HCT116 (cell line): ENCODE measurements around the gene MNX1. TPM values are rescaled to one million over a fixed set of nuclear protein-coding genes. Genes with fewer than 3 reads are reported as not detected.

Source experiments
- ATAC-seq: fragments of 200-7000 bp; cut with Tn5 transposase; 2 replicates; pipeline ENCODE4 v1.9.1; 2020; ENCODE audit warnings: mild to moderate bottlenecking, moderate library complexity
- BruUV-seq: library from RNA; stranded (reverse); fragments of 400-500 nt; replicated peaks from 2 replicates; lab custom pipeline; 2021; lab: Mats Ljungman, UMichigan
- CTCF ChIA-PET: fragments of 300-600 bp; sonication (Branson Sonifier 250); formaldehyde crosslinking; loops from one replicate; lab custom pipeline; 2021; ENCODE audit warnings: antibody characterized with exemption; lab: Charles Lee
- POLR2A ChIA-PET: fragments of 300-600, 350-600 bp; sonication (Branson Sonifier 250); formaldehyde crosslinking; loops from one replicate; lab custom pipeline; 2021; ENCODE audit warnings: antibody characterized with exemption; lab: Charles Lee
- RAD21 ChIA-PET, 2 experiments: fragments of 300-600 bp; sonication (Branson Sonifier 250); formaldehyde crosslinking; loops; one replicate each; lab custom pipeline; 2023; ENCODE audit warnings: low total read pairs in 2 of 2; ENCODE audit not compliant: uncharacterized antibody in 2 of 2, unreplicated experiment in 2 of 2, low non-redundant PET in 1 of 2; lab: Charles Lee
- DNase-seq: peaks from one replicate; pipeline ENCODE4 v3.0.0-alpha.2; 2010; ENCODE audit warnings: low read depth, low spot score
- H2AFZ ChIP-seq: fragments of 200-600 bp; shearing (Covaris generic), sonication (generic); 2 replicates; pipeline ENCODE4 v1.6.1; 2017; ENCODE audit warnings: low read depth, mixed run types, mixed read lengths, antibody characterized with exemption, low read length; ENCODE audit not compliant: poor library complexity, severe bottlenecking
- H3K27ac ChIP-seq: 2 replicates; pipeline ENCODE4 v1.5.1; 2012; ENCODE audit warnings: low read depth, low read length
- H3K27me3 ChIP-seq: fragments of 200-600 bp; sonication (generic); 2 replicates; pipeline ENCODE4 v1.6.1; 2016; ENCODE audit warnings: mixed run types, low read length, mixed read lengths; ENCODE audit not compliant: insufficient read depth
- H3K36me3 ChIP-seq, 2 experiments: fragments of 200-500 bp in 1 of 2; fragments of 200-600 bp in 1 of 2; sonication (Bioruptor generic) in 1 of 2; sonication (generic) in 1 of 2; 2 replicates each; pipeline versions ENCODE4 v1.5.1 to v1.6.1; 2014 to 2016; ENCODE audit warnings: low read length in 2 of 2, inconsistent platforms in 1 of 2, mixed read lengths in 1 of 2, mixed run types in 1 of 2; ENCODE audit not compliant: insufficient read depth in 2 of 2, control insufficient read depth in 1 of 2
- H3K4me1 ChIP-seq, 2 experiments: fragments of 200-600 bp in 1 of 2; sonication (generic) in 1 of 2; 2 replicates each; pipeline versions ENCODE4 v1.5.1 to v1.6.1; 2012 to 2017; ENCODE audit warnings: low read length in 2 of 2, inconsistent platforms in 1 of 2, mild to moderate bottlenecking in 1 of 2, mixed read lengths in 1 of 2, mixed run types in 1 of 2, moderate library complexity in 1 of 2; ENCODE audit not compliant: insufficient read depth in 2 of 2, control insufficient read depth in 1 of 2
- H3K4me2 ChIP-seq: fragments of 200-600 bp; sonication (generic); 2 replicates; pipeline ENCODE4 v1.6.1; 2017; ENCODE audit warnings: mixed run types, low read length, mixed read lengths
- H3K4me3 ChIP-seq, 2 experiments: fragments of 200-600 bp in 1 of 2; sonication (generic) in 1 of 2; replicated peaks in 1 of 2; 2 replicates each; pipeline ENCODE4 v1.5.1; 2011 to 2016; ENCODE audit warnings: low read length in 2 of 2, control low read depth in 1 of 2, low read depth in 1 of 2, mild to moderate bottlenecking in 1 of 2, mixed read lengths in 1 of 2, mixed run types in 1 of 2
- H3K79me2 ChIP-seq: fragments of 200-600 bp; sonication (generic); 2 replicates; pipeline ENCODE4 v1.6.1; 2017; ENCODE audit warnings: mild to moderate bottlenecking, mixed run types, low read length, moderate library complexity, mixed read lengths; ENCODE audit not compliant: insufficient read depth
- H3K9ac ChIP-seq: fragments of 200-600 bp; sonication (generic); 2 replicates; pipeline ENCODE4 v1.6.1; 2016; ENCODE audit warnings: low read length, mixed read lengths
- H3K9me2 ChIP-seq: fragments of 200-600 bp; sonication (generic), shearing (Covaris generic); 2 replicates; pipeline ENCODE4 v1.6.1; 2017; ENCODE audit warnings: mixed run types, mild to moderate bottlenecking, moderate library complexity; ENCODE audit not compliant: insufficient read depth
- H3K9me3 ChIP-seq, 2 experiments: fragments of 200-500 bp in 1 of 2; fragments of 200-600 bp in 1 of 2; sonication (Bioruptor generic) in 1 of 2; sonication (generic) in 1 of 2; 2 replicates each; pipeline ENCODE4 v1.6.1; 2014 to 2017; ENCODE audit warnings: low read length in 2 of 2, mixed read lengths in 2 of 2, inconsistent platforms in 1 of 2, low read depth in 1 of 2, mild to moderate bottlenecking in 1 of 2, mixed run types in 1 of 2, moderate library complexity in 1 of 2; ENCODE audit not compliant: control insufficient read depth in 1 of 2, insufficient read depth in 1 of 2
- H4K20me1 ChIP-seq: fragments of 200-600 bp; sonication (generic), shearing (Covaris generic); 2 replicates; pipeline ENCODE4 v1.6.1; 2017; ENCODE audit warnings: mixed run types, mild to moderate bottlenecking, moderate library complexity; ENCODE audit not compliant: insufficient read depth
- CEBPB ChIP-seq: IDR thresholded peaks from 2 replicates; pipeline ENCODE4 v1.6.1; 2012; ENCODE audit warnings: low read depth
- EZH2phosphoT487 ChIP-seq: fragments of 200-600 bp; IDR thresholded peaks from 2 replicates; pipeline ENCODE4 v1.6.1; 2018; ENCODE audit warnings: antibody characterized with exemption, borderline replicate concordance
- FOSL1 ChIP-seq: IDR thresholded peaks from 2 replicates; pipeline ENCODE4 v1.6.1; 2012; ENCODE audit warnings: low read depth
- POLR2A ChIP-seq: IDR thresholded peaks from 2 replicates; pipeline ENCODE4 v1.7.0; 2011; ENCODE audit warnings: borderline replicate concordance; ENCODE audit not compliant: insufficient read depth, insufficient read length; ENCODE audit errors: extremely low read depth
- RAD21 ChIP-seq: IDR thresholded peaks from 2 replicates; pipeline ENCODE4 v1.6.1; 2012; ENCODE audit warnings: low read depth, mild to moderate bottlenecking
- SIN3A ChIP-seq: IDR thresholded peaks from 2 replicates; pipeline ENCODE4 v1.6.1; 2012; ENCODE audit warnings: low read depth
- SP1 ChIP-seq: IDR thresholded peaks from 2 replicates; pipeline ENCODE4 v1.6.1; 2012; ENCODE audit warnings: low read depth
- SRF ChIP-seq: IDR thresholded peaks from 2 replicates; pipeline ENCODE4 v1.6.1; 2012; ENCODE audit warnings: low read depth
- YY1 ChIP-seq: IDR thresholded peaks from 2 replicates; pipeline ENCODE4 v1.6.1; 2011; ENCODE audit warnings: low read length, low read depth, moderate library complexity, mild to moderate bottlenecking; ENCODE audit not compliant: insufficient replicate concordance; ENCODE audit errors: extremely low read depth
- ZFX ChIP-seq: fragments of 450-650 bp; IDR thresholded peaks from 2 replicates; pipeline ENCODE4 v1.6.1; 2017
- ZNF274 ChIP-seq: fragments of 200-500 bp; sonication (Bioruptor generic); IDR thresholded peaks from 2 replicates; pipeline ENCODE4 v1.6.1; 2014; ENCODE audit warnings: mild to moderate bottlenecking, low read depth, low read length, inconsistent platforms
- intact Hi-C: fragments of 100-400 bp; cut with micrococcal nuclease; formaldehyde crosslinking; loops from 2 replicates; pipeline ENCODE4 v1.10.0; 2022
- total RNA-seq: library from RNA; stranded (reverse); gene quantifications from one replicate; pipeline ENCODE4 v1.2.1, GENCODE V29; 2021; ENCODE audit not compliant: unreplicated experiment
- TF ChIP-seq, protein P1 (sequence below): IDR thresholded peaks from 2 replicates; pipeline ENCODE4 v1.6.1; 2012
- TF ChIP-seq, protein P2 (sequence below): IDR thresholded peaks from 2 replicates; pipeline ENCODE4 v1.6.1; 2012; ENCODE audit warnings: low read depth
- TF ChIP-seq, protein P3 (sequence below): IDR thresholded peaks from 2 replicates; pipeline ENCODE4 v1.6.1; 2011; ENCODE audit warnings: mild to moderate bottlenecking, low read length, moderate library complexity; ENCODE audit not compliant: insufficient replicate concordance; ENCODE audit errors: extremely low read depth
- TF ChIP-seq, protein P4 (sequence below), 3 experiments: fragments of 200-600 bp in 1 of 3; sonication (generic) in 1 of 3; IDR thresholded peaks in 2 of 3; conservative IDR thresholded peaks in 1 of 3; 2 replicates each; pipeline ENCODE4 v1.5.1; 2012 to 2017; ENCODE audit warnings: low read depth in 2 of 3, low read length in 2 of 3, antibody characterized with exemption in 1 of 3, borderline replicate concordance in 1 of 3, control low read depth in 1 of 3, mild to moderate bottlenecking in 1 of 3, mixed read lengths in 1 of 3, mixed run types in 1 of 3, moderate library complexity in 1 of 3; ENCODE audit not compliant: insufficient read depth in 1 of 3
- TF ChIP-seq, protein P5 (sequence below): IDR thresholded peaks from 2 replicates; pipeline ENCODE4 v1.6.1; 2012

MNX1 gene
- total RNA-seq, 1 experiment from 2014 or later = 7.7 TPM

DNA sequence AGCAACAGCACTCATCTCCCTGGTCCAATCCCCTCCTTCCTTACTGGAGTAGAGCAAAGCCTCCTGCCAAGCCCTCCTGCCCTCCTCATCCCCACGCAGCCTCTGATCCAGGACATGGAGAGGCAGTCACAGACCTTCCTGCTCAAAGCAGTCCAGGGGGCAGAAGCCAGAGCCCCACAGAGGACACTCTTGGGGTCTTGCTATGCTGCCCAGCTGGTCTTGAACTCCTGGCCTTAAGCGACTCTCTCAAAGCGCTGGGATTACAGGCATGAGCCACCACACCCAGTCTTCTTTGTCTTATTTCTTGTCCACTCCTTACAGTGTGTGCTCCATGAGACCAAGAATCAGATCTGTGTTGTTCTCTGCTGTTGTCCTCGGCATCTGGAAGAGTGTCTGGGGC is 26.6 kb upstream of the MNX1 start:
- Histone ChIP-seq H3K4me1 (peaks cover 0 to 9% of the 10 kb centered on the region in 2 experiments; a peak in 1 of 4 replicates), H3K36me3 (no peaks in the 10 kb centered on the region), H3K4me2 (no peak overlapping the region), H3K79me2 (no peaks in the 10 kb centered on the region), H3K9ac (no peak overlapping the region), H3K9me2 (no peaks in the 10 kb centered on the region), H4K20me1 (no peaks in the 10 kb centered on the region), H3K27ac (no peak overlapping the region), H3K4me3 (no peak overlapping the region), H3K27me3 (no peaks in the 10 kb centered on the region), H2AFZ (no peak overlapping the region), H3K9me3 (no peaks in the 10 kb centered on the region)
- DNase-seq = no peak
- ChIA-PET CTCF (no interaction called here), POLR2A (no interaction called here), RAD21 (no interaction called here)
- no TSS peak for BruUV-seq
- TF ChIP-seq, protein P1, sequence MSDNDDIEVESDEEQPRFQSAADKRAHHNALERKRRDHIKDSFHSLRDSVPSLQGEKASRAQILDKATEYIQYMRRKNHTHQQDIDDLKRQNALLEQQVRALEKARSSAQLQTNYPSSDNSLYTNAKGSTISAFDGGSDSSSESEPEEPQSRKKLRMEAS = no peak
- TF ChIP-seq SIN3A (no peak), POLR2A (no peak), SRF (no peak), EZH2phosphoT487 (no peak), YY1 (no peak), SP1 (no peak), CEBPB (no peak), ZNF274 (no peak), RAD21 (no peak), FOSL1 (no peak), ZFX (no peak)
- TF ChIP-seq, protein P2, sequence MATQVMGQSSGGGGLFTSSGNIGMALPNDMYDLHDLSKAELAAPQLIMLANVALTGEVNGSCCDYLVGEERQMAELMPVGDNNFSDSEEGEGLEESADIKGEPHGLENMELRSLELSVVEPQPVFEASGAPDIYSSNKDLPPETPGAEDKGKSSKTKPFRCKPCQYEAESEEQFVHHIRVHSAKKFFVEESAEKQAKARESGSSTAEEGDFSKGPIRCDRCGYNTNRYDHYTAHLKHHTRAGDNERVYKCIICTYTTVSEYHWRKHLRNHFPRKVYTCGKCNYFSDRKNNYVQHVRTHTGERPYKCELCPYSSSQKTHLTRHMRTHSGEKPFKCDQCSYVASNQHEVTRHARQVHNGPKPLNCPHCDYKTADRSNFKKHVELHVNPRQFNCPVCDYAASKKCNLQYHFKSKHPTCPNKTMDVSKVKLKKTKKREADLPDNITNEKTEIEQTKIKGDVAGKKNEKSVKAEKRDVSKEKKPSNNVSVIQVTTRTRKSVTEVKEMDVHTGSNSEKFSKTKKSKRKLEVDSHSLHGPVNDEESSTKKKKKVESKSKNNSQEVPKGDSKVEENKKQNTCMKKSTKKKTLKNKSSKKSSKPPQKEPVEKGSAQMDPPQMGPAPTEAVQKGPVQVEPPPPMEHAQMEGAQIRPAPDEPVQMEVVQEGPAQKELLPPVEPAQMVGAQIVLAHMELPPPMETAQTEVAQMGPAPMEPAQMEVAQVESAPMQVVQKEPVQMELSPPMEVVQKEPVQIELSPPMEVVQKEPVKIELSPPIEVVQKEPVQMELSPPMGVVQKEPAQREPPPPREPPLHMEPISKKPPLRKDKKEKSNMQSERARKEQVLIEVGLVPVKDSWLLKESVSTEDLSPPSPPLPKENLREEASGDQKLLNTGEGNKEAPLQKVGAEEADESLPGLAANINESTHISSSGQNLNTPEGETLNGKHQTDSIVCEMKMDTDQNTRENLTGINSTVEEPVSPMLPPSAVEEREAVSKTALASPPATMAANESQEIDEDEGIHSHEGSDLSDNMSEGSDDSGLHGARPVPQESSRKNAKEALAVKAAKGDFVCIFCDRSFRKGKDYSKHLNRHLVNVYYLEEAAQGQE = no peak
- TF ChIP-seq, protein P3, sequence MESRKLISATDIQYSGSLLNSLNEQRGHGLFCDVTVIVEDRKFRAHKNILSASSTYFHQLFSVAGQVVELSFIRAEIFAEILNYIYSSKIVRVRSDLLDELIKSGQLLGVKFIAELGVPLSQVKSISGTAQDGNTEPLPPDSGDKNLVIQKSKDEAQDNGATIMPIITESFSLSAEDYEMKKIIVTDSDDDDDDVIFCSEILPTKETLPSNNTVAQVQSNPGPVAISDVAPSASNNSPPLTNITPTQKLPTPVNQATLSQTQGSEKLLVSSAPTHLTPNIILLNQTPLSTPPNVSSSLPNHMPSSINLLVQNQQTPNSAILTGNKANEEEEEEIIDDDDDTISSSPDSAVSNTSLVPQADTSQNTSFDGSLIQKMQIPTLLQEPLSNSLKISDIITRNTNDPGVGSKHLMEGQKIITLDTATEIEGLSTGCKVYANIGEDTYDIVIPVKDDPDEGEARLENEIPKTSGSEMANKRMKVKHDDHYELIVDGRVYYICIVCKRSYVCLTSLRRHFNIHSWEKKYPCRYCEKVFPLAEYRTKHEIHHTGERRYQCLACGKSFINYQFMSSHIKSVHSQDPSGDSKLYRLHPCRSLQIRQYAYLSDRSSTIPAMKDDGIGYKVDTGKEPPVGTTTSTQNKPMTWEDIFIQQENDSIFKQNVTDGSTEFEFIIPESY = no peak
- TF ChIP-seq, protein P4, sequence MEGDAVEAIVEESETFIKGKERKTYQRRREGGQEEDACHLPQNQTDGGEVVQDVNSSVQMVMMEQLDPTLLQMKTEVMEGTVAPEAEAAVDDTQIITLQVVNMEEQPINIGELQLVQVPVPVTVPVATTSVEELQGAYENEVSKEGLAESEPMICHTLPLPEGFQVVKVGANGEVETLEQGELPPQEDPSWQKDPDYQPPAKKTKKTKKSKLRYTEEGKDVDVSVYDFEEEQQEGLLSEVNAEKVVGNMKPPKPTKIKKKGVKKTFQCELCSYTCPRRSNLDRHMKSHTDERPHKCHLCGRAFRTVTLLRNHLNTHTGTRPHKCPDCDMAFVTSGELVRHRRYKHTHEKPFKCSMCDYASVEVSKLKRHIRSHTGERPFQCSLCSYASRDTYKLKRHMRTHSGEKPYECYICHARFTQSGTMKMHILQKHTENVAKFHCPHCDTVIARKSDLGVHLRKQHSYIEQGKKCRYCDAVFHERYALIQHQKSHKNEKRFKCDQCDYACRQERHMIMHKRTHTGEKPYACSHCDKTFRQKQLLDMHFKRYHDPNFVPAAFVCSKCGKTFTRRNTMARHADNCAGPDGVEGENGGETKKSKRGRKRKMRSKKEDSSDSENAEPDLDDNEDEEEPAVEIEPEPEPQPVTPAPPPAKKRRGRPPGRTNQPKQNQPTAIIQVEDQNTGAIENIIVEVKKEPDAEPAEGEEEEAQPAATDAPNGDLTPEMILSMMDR (IDR thresholded peaks at IDR 0.05 in 2 of 3, conservative IDR thresholded peaks at IDR 0.05 in 1 of 3; ENCODE audit: borderline replicate concordance in 1 of 3, insufficient read depth in 1 of 3, low read depth in 2 of 3, low read length in 2 of 3) = no peak
- TF ChIP-seq, protein P5, sequence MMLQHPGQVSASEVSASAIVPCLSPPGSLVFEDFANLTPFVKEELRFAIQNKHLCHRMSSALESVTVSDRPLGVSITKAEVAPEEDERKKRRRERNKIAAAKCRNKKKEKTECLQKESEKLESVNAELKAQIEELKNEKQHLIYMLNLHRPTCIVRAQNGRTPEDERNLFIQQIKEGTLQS = no peak
- no peak for ATAC-seq
- intact Hi-C loops = no loop called here
